ENCODE measurements around the gene RTP4. TPM values are rescaled to one million over a fixed set of nuclear protein-coding genes. Genes with fewer than 3 reads are reported as not detected.

The RTP4 gene, protein sequence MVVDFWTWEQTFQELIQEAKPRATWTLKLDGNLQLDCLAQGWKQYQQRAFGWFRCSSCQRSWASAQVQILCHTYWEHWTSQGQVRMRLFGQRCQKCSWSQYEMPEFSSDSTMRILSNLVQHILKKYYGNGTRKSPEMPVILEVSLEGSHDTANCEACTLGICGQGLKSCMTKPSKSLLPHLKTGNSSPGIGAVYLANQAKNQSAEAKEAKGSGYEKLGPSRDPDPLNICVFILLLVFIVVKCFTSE
- 1.9 TPM for total RNA-seq

DNA sequence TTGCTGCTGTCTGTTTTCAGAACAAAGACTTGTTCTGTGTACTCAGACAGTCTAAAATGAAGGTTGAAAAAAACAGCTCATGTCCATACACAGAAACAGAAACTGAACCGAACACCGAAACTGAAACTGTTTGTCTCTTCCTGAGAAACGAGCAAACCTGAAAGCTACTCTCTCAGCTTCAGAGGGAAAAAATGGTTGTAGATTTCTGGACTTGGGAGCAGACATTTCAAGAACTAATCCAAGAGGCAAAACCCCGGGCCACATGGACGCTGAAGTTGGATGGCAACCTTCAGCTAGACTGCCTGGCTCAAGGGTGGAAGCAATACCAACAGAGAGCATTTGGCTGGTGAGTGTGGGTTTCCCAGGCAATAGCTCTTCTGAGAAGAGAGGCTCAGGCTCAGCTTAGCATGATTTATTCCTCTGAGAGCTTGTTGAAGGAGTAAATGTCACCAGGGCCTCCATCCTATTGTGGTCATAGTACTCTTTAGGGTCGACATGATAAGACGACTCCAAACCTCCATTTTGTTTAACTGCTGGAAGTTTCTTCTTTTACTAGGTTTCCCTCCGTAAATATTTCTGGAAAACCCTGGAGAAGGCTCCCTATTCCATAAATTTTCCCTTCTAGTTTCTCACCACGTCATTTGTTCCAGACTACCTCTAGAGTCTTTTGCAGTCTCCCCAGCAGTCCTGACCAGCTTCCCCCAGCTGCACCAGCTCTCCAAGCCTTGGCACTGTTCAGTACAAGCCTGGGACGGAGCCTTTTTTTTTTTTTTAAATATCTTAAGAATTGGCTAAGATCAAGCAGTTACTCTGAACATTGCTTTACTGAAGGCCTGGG is at the start of gene RTP4:
Gene RTP4 (plus strand): TSS at position 135 of the 838 bp plus-strand sequence. CDS start 57 bp downstream, at position 192.
- ATAC-seq: peak; percentile 91
- peak; percentile 51 for DNase-seq (ENCODE audit: low spot score)

DNA sequence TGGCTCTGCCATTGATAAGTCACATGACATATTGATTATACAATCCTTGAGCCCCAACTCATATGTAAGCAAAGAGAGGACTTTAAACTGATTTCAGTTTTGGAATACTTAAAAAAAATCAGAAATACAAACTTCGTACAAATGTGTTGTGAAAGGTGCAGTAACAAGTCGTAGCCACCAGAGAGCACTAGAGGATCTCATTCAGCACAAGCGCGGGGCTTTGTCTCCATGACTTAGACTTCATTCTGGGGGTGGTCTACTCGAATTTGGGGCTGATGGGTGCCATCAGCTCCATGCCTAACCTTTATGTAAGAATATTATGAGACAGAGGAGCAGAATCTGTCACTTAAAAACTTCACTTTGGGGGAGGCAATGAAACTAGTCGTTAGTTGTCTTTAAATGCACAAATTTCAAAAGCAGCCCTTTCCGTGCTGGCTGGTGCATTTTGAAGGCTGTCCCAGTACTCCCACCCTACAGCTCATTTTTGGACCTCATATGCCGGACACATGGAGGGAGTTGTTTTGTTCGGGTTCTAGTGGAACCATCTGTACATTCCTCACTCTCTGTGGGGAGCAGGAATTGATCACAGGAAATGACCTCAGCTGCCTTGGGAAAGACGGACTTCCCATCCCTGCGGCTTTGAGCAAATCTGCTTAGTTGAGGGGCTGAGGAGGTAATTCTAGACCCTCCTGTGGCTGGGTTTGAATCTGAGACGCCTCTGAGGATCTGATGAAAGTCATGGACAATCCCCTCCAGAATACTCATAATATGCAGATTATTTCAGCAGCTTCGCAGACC is 49.2 kb upstream of the RTP4 start:
- DNase-seq (ENCODE audit: low spot score): peak; percentile 53
- peak; percentile 91 for ATAC-seq

DNA sequence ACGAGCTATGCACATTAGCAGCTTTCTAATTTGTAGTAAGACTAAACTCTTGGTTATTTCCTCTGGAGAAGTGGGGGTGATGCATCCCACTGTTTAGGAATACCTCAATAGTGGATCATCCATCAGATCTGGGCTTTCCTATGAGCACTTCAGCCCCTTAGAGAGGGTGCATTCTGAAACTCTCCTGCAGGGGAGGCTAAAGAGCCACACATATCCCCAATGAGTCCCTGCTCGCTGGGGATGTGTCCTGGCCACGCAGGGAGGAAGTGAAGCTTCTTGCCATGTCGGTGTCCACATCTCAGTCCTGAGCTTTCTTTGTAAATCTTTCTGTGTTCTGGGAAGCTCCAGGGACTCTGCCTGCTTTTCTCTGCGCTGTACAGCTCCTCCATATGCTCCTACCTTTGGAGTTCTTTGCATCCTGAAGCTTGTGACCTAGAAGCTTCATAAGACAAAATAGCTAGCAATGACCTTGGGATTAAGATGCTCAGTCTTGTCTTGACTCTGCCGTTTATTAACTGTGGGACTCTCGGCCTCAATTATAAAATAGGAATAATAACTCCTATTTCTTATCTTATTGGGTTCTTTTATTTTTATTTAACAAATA is 48.4 kb upstream of the RTP4 start:
- DNase-seq (ENCODE audit: low spot score) (peak; percentile 65), ATAC-seq (peak; percentile 90)

DNA sequence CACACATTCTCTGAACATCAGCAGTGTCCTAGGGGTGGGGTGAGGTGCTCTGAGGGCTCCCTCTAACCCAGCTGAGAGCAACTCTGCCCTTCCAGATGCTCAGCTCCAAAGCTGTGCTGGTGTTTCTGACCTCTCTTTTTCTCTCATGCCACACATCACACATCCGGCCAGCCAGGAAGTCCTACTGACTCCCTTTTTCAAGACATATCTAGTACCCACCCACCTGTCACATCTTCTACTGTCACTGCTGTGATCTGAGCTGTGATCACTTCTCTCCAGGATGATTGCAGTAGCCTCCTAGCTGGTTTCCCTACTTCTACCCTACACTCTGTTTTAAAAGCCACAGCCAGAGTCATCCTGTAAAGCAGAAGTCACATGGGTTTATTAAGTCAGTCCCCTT is 46.4 kb upstream of the RTP4 start:
- DNase-seq (ENCODE audit: low spot score): no peak
- no peak for ATAC-seq

DNA sequence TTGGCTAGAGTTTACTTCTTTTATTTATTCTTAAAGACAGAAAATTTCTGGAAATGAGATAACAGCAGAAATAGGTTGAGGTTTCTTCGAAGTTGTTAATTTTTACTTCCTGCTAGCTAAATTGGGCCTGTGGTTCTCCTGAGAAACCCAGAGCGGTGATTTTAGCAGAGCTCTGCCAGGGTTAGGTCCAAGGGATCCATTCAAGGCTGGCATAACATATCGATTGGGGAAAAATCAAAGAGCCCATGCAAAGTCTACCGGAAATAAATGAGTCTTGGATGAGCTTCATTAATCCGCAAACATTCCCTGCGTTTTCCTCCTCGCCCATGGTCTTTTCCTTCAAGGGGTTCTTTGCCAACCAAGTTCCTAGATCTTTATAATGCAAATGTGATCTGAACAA is 45.9 kb upstream of the RTP4 start:
- ATAC-seq (no peak), DNase-seq (ENCODE audit: low spot score) (no peak)

DNA sequence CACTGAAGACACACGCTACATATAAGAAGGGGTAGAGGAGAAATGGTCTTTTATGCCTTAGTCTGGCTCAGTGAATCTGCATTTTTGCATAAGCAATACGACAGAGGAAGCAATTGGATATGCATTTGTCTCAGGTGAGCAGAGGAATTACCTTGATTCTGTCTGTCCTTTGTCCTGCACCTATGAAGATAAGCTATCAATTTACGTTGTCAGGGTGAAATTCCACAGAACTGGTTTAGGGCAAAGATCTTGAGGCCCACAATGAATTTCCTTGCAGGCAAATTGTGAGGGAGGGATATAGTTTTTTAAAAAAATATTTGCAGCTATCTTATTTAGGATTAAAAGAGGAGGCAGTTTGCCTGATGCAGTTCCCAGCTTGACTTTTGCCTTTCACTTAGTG is 45.1 kb upstream of the RTP4 start:
- ATAC-seq (no peak), DNase-seq (ENCODE audit: low spot score) (no peak)

DNA sequence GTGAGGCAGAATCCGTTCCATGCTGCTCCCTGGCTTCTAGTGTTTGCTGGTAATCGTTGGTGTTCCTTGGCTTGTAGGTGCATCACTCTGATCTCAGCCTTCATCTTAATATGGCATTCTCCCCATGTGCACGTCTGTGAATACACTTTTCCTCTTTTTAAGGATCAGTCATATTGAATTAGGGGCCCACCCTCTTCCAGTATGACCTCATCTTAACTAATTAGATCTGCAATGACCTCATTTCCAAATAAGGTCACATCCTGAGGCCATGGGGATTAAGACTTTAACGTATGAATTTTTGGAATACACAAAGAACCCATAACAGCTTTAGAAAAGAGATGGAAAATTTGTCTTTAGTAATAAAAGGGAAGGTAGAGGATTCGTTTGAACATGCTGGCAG is 42.6 kb upstream of the RTP4 start:
- ATAC-seq: no peak
- no peak for DNase-seq (ENCODE audit: low spot score)

DNA sequence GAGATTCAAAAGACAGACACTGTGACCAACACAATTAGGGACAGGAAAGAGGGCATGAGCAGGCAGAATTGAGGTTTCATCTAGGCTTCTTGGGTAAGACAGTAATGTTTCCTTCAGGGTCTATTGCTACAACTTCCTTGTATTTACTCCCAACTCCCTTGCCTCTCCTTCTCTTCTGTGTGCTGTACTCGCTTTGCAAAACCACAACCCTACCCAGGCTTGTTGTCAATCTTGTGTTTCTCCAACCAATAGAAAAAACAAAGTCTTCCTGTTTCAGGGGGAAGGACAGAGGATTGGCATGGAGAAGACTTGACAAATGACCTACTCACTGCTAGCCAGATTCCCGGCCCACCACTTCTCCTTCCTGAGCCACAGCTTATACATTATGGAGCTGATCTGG is 40.3 kb upstream of the RTP4 start:
- DNase-seq (ENCODE audit: low spot score) (no peak), ATAC-seq (no peak)

DNA sequence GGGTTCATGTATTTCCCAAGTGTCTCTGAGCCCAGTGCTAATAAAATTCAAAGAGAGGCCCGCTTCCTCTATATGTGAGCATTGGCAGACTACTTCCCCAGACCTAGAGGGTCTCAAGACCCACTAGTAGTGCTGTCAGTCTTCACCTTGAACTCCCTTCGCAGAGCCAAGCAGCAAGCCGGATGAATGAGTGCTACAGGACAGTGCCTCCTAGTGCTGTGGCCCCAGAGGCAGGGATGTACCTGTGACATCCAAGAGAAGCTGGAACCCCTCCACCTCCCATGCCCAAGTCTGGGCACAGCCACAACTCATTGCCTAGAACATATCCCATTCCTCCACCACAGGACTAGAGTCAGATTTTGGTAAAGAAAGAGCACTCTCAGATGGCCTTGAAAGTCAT is 39.5 kb upstream of the RTP4 start:
- ATAC-seq (no peak), DNase-seq (ENCODE audit: low spot score) (no peak)

DNA sequence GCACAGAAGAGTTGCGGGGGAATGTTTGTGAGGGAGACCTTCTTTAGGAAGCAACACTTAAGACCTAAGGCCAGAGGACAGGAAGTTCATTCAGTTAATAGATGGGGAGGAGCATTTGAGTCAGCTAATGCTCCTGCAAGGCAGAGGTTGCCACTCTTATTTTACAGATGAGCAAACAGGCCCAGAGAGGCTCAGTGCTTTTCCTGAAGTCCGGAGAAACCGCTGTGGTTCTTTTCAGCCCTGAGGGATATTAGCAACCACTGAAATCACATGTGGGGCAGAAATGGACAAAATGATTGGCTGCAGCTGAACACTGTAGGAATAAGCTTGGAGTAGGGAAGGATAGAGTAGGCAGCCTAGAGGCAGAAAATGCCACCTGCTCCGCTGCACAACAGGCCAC is 33.3 kb upstream of the RTP4 start:
- DNase-seq (ENCODE audit: low spot score): no peak
- no peak for ATAC-seq

DNA sequence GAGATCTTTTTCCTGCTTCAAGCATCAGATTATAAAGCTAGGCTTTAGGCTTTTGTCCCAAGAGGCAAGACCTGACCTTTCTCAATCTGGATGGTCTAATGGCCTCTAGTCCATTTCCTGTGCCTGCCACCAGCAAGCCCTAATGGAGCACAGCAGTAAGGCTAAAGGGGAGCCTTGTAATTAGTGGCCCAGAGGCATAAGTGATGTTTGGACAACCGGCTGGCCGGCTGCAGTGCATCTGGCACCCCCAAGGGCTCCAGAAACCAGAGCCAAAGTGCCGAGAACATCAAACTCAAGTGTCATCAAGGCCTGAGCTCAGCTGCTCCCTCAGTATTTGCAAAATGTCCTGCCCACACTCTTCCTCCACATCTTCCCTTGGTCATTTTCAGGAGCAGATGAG is 31.9 kb upstream of the RTP4 start:
- DNase-seq (ENCODE audit: low spot score) (no peak), ATAC-seq (no peak)

DNA sequence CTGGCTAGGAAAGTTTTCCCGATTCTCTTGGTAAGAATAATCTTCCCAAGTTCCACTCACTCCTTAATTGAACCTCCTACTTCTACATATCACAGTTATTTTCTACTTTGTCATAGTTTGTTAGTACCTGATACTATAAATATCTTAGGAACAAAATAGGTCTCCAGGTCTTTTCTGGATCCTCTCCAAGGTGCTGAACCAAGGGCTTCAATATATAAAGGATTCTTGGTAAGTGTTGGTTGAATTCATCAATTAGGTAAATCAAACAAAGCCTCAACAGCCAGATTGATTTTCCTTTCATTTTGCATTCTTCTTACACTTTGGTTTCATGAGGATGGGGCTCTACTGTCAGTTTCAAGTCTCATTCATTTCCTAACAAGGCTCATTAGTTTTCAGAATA is 27.6 kb upstream of the RTP4 start:
- DNase-seq (ENCODE audit: low spot score) (no peak), ATAC-seq (no peak)

DNA sequence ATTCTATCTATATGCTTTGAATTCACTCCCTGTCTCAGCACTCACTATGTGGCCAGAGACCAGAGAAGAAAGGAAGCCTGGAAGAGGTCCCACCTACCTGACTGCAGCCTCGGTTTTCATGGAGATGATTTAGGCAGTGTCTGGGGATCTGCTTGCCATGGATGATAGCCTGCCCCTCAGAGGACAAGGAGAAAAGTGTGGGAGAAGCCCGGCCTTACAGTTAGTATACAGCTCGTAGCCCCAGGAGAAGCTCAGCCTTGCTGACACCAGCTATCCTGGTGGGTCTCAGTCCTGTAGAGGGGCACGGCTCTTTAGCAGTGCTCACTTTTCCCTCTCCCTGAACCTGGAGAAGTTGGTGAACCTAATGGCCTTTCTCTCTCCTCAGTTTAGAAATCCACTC is 25.9 kb upstream of the RTP4 start:
- ATAC-seq (no peak), DNase-seq (ENCODE audit: low spot score) (no peak)

DNA sequence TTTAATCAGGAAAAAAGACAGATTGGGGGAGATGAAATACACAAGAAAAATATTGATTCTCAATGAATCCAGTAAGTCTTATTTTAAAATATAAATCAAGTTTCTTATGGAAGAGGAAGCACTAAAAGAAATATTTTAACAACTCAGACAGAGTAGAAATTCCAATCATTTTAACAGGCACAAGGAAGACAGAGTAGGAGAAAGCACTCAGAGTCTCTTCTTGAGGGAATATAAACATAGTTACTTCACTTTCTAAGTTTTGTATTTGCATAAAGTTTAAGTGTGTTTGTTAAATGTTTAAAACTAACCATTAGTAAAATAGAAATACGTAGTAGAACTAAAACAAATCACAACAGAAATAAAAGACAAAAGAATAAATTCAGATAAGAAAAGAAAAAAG is 24.5 kb upstream of the RTP4 start:
- no peak for DNase-seq (ENCODE audit: low spot score)

DNA sequence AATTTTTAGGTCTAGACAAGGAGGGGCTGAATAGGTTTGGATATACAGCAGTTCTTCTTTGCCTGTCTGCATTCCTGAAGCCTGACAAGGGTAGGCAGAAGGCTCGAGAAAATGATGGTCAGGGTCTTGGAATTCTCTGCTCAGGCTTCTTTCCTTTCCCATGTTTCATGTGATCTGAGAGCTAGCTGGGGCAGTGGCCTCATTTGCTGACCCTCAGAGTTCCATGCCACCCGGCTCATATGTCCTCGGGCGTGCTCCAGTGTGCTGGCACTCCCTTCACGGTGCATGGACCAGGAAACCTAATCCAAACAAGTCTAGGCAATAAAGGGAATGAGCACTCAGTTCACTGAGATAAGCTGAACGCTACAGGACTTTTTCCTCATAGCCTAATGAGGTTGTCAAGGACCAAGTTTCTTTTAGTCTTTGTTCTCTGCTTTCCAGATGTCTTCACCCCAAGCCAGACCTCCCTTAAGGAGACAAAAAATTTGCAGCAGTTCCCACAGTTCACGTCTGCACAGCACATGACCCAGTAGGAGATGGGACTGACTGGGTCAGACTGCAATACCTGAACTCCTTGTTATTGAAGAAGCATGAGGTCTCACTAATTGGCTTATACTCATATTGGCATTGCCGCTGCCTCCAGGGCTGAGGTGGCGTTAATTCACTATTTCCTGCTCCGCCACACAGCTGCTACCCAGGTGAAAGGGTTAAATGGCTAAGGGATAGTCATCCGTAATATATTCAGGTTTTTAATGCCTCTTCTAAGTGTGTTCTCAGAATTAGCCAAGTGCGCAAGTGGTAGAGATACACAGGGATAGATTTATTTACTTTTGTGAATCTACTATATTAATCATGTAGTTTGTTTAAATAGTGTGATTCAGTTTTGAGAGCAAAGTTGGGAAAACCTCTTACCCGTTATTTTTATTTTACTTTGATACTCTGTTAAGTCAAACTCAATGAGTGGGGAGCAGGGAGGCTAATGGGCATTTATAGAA is 15.3 kb upstream of the RTP4 start:
- DNase-seq (ENCODE audit: low spot score) (no peak), ATAC-seq (no peak)

More for the DNA sequence above, 24.5 kb upstream of the RTP4 start:
- ATAC-seq: no peak

DNA sequence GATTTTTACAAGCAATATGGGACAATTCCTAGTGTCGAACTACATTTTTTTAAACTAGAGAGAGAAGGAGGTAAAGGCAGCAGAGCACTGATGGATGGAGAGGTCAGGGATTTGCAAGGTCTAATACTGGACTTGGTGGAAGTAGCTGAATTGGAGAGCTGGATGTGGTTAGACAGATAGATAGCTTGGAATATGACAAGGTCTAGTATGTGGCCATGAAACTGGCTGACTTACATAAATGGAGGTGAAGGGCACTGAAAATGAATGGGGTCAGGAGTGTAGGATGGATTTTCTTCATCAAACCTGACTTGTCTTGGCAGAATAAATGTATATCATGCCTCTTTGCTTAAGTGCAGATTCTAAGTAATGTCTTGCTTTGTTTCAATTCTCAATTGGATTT is 10.1 kb upstream of the RTP4 start:
- DNase-seq (ENCODE audit: low spot score) (no peak), ATAC-seq (no peak)

DNA sequence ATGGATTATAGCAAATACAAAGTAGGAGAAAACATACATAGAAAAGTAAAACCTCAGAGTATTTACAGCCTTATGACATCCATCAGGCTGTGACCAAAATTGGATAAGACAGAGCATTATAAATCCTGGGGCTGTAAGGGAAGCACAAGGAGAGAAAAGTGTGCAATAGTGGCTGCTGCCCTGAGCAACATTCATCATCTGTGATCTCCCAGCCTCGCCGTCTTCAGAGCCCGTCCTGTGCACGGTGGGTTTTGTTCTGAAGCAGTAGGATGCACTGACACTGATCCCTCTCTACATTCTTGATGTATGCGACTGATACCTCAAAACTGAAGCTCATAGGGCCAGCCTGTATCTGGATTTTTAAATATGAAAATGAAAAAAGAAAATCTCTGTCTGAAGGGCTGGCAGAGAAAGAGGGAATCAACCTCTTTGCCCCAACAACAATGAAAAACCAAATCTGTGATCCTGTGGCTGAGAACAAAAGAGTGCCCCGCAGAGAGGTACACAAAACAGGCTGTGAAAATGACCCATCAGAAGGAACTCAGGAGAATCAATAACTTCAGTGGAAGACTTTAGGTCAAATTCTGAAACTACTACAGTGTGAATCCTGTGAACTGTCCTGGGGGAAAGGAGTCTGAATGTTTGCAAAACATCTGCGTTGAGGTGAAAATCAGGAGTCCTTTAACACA is 8.2 kb upstream of the RTP4 start:
- ATAC-seq (no peak), DNase-seq (ENCODE audit: low spot score) (no peak)

DNA sequence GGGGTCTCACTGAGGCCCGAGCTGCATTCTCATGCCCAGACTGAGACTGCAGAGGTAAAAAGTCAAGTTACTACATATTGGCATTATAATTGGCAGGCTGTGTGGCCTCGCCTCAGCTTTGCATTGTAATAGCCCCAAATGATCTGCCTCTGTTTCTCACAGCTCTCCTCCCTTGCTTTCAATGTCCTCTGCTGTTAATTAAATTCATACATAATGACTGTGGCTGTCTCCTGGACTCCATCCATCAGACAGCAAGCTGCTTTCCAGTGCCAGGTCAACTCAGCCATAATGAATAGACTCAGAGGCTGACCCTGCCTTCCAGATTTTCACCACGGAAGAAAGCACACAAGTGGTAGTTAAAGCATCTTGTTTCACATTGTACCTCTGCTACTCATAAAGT is 7.6 kb upstream of the RTP4 start:
- no peak for DNase-seq (ENCODE audit: low spot score)
- no peak for ATAC-seq

DNA sequence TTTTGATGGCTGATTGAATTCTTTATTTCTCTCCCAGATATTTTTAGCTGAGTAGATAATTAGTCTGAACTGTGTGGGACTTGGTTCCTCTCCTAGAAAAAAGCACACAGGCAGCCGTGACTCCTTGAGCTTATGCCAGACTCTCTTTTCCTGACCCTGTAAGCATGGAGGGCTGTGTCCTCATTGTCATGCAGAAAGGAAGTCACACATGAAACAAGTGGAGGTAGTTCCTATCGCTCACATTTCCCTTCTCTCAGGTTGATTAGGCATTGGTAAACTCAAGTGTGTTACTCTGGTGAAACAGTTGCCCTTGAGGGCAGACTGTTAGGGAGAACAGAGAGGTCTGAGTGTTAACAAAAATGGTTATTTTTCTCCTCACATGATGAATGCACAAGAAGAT is 6.3 kb upstream of the RTP4 start:
- no peak for DNase-seq (ENCODE audit: low spot score)
- ATAC-seq: peak; percentile 58
